ENCODE data around the gene ZMYND8. TPM values are rescaled to one million over a fixed set of nuclear protein-coding genes. Genes with fewer than 3 reads are reported as not detected.
A peak's percentile ranks its signal among the peaks of the same experiment; 100 is the strongest.

The ZMYND8 gene
- total and polyA plus RNA-seq, 10 of the 15 experiments (the other 5 are each of a cell fraction or from before 2014, with no cell fraction given): 12.9 to 54.8 (median 23.1) TPM

- TF ChIP-seq, protein P1, sequence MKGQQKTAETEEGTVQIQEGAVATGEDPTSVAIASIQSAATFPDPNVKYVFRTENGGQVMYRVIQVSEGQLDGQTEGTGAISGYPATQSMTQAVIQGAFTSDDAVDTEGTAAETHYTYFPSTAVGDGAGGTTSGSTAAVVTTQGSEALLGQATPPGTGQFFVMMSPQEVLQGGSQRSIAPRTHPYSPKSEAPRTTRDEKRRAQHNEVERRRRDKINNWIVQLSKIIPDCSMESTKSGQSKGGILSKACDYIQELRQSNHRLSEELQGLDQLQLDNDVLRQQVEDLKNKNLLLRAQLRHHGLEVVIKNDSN (IDR thresholded peaks at IDR 0.05; ENCODE audit: borderline replicate concordance, extremely low read length, insufficient read depth, low read depth, low read length): peak; percentile 34
- TF ChIP-seq, protein P2, sequence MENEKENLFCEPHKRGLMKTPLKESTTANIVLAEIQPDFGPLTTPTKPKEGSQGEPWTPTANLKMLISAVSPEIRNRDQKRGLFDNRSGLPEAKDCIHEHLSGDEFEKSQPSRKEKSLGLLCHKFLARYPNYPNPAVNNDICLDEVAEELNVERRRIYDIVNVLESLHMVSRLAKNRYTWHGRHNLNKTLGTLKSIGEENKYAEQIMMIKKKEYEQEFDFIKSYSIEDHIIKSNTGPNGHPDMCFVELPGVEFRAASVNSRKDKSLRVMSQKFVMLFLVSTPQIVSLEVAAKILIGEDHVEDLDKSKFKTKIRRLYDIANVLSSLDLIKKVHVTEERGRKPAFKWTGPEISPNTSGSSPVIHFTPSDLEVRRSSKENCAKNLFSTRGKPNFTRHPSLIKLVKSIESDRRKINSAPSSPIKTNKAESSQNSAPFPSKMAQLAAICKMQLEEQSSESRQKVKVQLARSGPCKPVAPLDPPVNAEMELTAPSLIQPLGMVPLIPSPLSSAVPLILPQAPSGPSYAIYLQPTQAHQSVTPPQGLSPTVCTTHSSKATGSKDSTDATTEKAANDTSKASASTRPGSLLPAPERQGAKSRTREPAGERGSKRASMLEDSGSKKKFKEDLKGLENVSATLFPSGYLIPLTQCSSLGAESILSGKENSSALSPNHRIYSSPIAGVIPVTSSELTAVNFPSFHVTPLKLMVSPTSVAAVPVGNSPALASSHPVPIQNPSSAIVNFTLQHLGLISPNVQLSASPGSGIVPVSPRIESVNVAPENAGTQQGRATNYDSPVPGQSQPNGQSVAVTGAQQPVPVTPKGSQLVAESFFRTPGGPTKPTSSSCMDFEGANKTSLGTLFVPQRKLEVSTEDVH (IDR thresholded peaks at IDR 0.05; ENCODE audit: low read depth, partially characterized antibody): no peak
- no peak for TF ChIP-seq REST (IDR thresholded peaks at IDR 0.05; ENCODE audit: low read depth, low read length)
- TF ChIP-seq RB1 (IDR thresholded peaks at IDR 0.05; ENCODE audit: borderline replicate concordance): no peak; the same call in 1 of the 2 replicates
- TF ChIP-seq, protein P3, sequence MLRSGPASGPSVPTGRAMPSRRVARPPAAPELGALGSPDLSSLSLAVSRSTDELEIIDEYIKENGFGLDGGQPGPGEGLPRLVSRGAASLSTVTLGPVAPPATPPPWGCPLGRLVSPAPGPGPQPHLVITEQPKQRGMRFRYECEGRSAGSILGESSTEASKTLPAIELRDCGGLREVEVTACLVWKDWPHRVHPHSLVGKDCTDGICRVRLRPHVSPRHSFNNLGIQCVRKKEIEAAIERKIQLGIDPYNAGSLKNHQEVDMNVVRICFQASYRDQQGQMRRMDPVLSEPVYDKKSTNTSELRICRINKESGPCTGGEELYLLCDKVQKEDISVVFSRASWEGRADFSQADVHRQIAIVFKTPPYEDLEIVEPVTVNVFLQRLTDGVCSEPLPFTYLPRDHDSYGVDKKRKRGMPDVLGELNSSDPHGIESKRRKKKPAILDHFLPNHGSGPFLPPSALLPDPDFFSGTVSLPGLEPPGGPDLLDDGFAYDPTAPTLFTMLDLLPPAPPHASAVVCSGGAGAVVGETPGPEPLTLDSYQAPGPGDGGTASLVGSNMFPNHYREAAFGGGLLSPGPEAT (IDR thresholded peaks at IDR 0.05; ENCODE audit: low read depth): no peak
- TF ChIP-seq ZBTB11 (CRISPR knock-in tag; IDR thresholded peaks at IDR 0.05): no peak
- 0 out of 2 replicates have a peak, but pooled peaks have one; percentile 24 for TF ChIP-seq NFIC (IDR thresholded peaks at IDR 0.05; ENCODE audit: low read depth, low read length)
- TF ChIP-seq TCF3 (IDR thresholded peaks at IDR 0.05; ENCODE audit: borderline replicate concordance, insufficient read depth, low read depth, low read length): no peak
- TF ChIP-seq SREBF1 (IDR thresholded peaks at IDR 0.05; ENCODE audit: low read length): no peak
- no peak for TF ChIP-seq FOXM1 (IDR thresholded peaks at IDR 0.05; ENCODE audit: low read depth, low read length)
- TF ChIP-seq NBN (IDR thresholded peaks at IDR 0.05): no peak
- TF ChIP-seq MYB (IDR thresholded peaks at IDR 0.05; ENCODE audit: borderline replicate concordance, low read depth, low read length): no peak
- TF ChIP-seq POU2F2 (IDR thresholded peaks at IDR 0.05; ENCODE audit: borderline replicate concordance, low read depth, low read length): peak; percentile 74; the same call in 1 of the 3 replicates
- TF ChIP-seq, protein P4, sequence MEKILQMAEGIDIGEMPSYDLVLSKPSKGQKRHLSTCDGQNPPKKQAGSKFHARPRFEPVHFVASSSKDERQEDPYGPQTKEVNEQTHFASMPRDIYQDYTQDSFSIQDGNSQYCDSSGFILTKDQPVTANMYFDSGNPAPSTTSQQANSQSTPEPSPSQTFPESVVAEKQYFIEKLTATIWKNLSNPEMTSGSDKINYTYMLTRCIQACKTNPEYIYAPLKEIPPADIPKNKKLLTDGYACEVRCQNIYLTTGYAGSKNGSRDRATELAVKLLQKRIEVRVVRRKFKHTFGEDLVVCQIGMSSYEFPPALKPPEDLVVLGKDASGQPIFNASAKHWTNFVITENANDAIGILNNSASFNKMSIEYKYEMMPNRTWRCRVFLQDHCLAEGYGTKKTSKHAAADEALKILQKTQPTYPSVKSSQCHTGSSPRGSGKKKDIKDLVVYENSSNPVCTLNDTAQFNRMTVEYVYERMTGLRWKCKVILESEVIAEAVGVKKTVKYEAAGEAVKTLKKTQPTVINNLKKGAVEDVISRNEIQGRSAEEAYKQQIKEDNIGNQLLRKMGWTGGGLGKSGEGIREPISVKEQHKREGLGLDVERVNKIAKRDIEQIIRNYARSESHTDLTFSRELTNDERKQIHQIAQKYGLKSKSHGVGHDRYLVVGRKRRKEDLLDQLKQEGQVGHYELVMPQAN (conservative IDR thresholded peaks at IDR 0.05): no peak
- no peak for TF ChIP-seq BCL11A (IDR thresholded peaks at IDR 0.05; ENCODE audit: low read depth, low read length)
Observed at GRCh38 chr20:47389867-47390347, 33.4 kb upstream of the ZMYND8 start (continued).

All from GM12878 (cell line).